Neuronal stem cell (in vitro differentiated cells): Measurements from ENCODE around the gene TBC1D22A.
A peak's percentile ranks its signal among the peaks of the same experiment; 100 is the strongest.

Experiments used
- DNase-seq: peaks from one replicate; pipeline ENCODE4 v3.0.0-alpha.2; 2013; ENCODE audit warnings: low spot score
- H2AFZ ChIP-seq: one replicate; pipeline ENCODE4 v1.6.1; 2013; ENCODE audit warnings: mild to moderate bottlenecking, low read length, inconsistent platforms
- H2AK5ac ChIP-seq: 2 replicates; pipeline ENCODE4 v1.6.1; 2013; ENCODE audit warnings: low read depth, mild to moderate bottlenecking, inconsistent platforms, low read length, moderate library complexity, mixed read lengths
- H2BK120ac ChIP-seq: 2 replicates; pipeline ENCODE4 v1.6.1; 2013; ENCODE audit warnings: low read depth, mild to moderate bottlenecking, inconsistent platforms, low read length, moderate library complexity, mixed read lengths
- H2BK12ac ChIP-seq: one replicate; pipeline ENCODE4 v1.6.1; 2013; ENCODE audit warnings: low read length, inconsistent platforms
- H2BK15ac ChIP-seq: 2 replicates; pipeline ENCODE4 v1.6.1; 2013; ENCODE audit warnings: mild to moderate bottlenecking, low read length, inconsistent platforms, mixed read lengths
- H2BK5ac ChIP-seq: one replicate; pipeline ENCODE4 v1.6.1; 2013; ENCODE audit warnings: inconsistent platforms, mild to moderate bottlenecking, low read length, moderate library complexity
- H3K14ac ChIP-seq: one replicate; pipeline ENCODE4 v1.6.1; 2013; ENCODE audit warnings: low read length, inconsistent platforms
- H3K18ac ChIP-seq: 2 replicates; pipeline ENCODE4 v1.6.1; 2013; ENCODE audit warnings: low read length, inconsistent platforms
- H3K23ac ChIP-seq: 2 replicates; pipeline ENCODE4 v1.6.1; 2013; ENCODE audit warnings: low read depth, mild to moderate bottlenecking, mixed read lengths, low read length, inconsistent platforms; ENCODE audit not compliant: poor library complexity
- H3K27ac ChIP-seq: replicated peaks from 3 replicates; pipeline ENCODE4 v1.5.1; 2013; ENCODE audit warnings: low read length, inconsistent platforms
- H3K27me3 ChIP-seq, 3 experiments: 2 replicates each; pipeline ENCODE4 v1.6.1; 2013; ENCODE audit warnings: low read length in 3 of 3, mild to moderate bottlenecking in 2 of 3, inconsistent platforms in 1 of 3, low read depth in 1 of 3, mixed read lengths in 1 of 3, moderate library complexity in 1 of 3; ENCODE audit not compliant: control insufficient read depth in 3 of 3, insufficient read depth in 3 of 3
- H3K36me3 ChIP-seq, 2 donors: replicated peaks in 1 of 2; 2 replicates each; pipeline ENCODE4 v1.6.1; 2013; ENCODE audit warnings: low read length in 2 of 2; ENCODE audit not compliant: control insufficient read depth in 2 of 2, insufficient read depth in 2 of 2
- H3K4ac ChIP-seq: 2 replicates; pipeline ENCODE4 v1.6.1; 2013; ENCODE audit warnings: inconsistent platforms, mild to moderate bottlenecking, low read length, moderate library complexity
- H3K4me1 ChIP-seq, 2 donors: 1 replicate in 1 of 2; 2 replicates in 1 of 2; pipeline ENCODE4 v1.6.1; 2013; ENCODE audit warnings: low read length in 2 of 2, low read depth in 1 of 2; ENCODE audit not compliant: control insufficient read depth in 2 of 2, insufficient read depth in 1 of 2
- H3K4me2 ChIP-seq: one replicate; pipeline ENCODE4 v1.6.1; 2013; ENCODE audit warnings: mild to moderate bottlenecking, low read length, inconsistent platforms; ENCODE audit not compliant: insufficient read depth, poor library complexity, severe bottlenecking
- H3K4me3 ChIP-seq, 2 donors: 2 replicates each; pipeline ENCODE4 v1.5.1; 2013; ENCODE audit warnings: low read length in 2 of 2, mild to moderate bottlenecking in 2 of 2, inconsistent platforms in 1 of 2, moderate library complexity in 1 of 2
- H3K79me1 ChIP-seq: one replicate; pipeline ENCODE4 v1.6.1; 2013; ENCODE audit warnings: low read depth, mild to moderate bottlenecking, inconsistent platforms, low read length, moderate library complexity
- H3K9ac ChIP-seq: one replicate; pipeline ENCODE4 v1.6.1; 2013; ENCODE audit warnings: mild to moderate bottlenecking, low read depth, low read length, inconsistent platforms; ENCODE audit not compliant: poor library complexity
- H3K9me3 ChIP-seq, 2 donors: replicated peaks in 1 of 2; 2 replicates each; pipeline versions ENCODE3 to v1.6.1; 2013; ENCODE audit warnings: low read length in 2 of 2, mild to moderate bottlenecking in 2 of 2, inconsistent platforms in 1 of 2, low read depth in 1 of 2, mixed read lengths in 1 of 2, moderate library complexity in 1 of 2; ENCODE audit not compliant: control insufficient read depth in 2 of 2, insufficient read depth in 1 of 2
- H4K8ac ChIP-seq: one replicate; pipeline ENCODE4 v1.6.1; 2013; ENCODE audit warnings: low read depth, mild to moderate bottlenecking, inconsistent platforms, low read length, moderate library complexity
- H4K91ac ChIP-seq: one replicate; pipeline ENCODE4 v1.6.1; 2013; ENCODE audit warnings: low read length, low read depth, mild to moderate bottlenecking, inconsistent platforms; ENCODE audit not compliant: poor library complexity
- WGBS, 2 donors: extraction: QIAGEN DNeasy Blood & Tissue Kit; methylation state at CpG; one replicate each; pipeline ENCODE4 v1.1.7; 2013; ENCODE audit warnings: missing lambda C conversion rate in 2 of 2, mixed read lengths in 1 of 2; ENCODE audit not compliant: insufficient read length in 2 of 2, insufficient replicate concordance in 1 of 2; ENCODE audit errors: extremely low coverage in 2 of 2; 5-methylcytosine and 5-hydroxymethylcytosine counted together

TBC1D22A gene

GRCh38 chr22:46754826-46755225 lies 7.6 kb upstream of the TBC1D22A start:
- Histone ChIP-seq H4K8ac (no peak overlapping the region), H2AK5ac (no peak overlapping the region), H3K4me1 (peaks cover 4 to 7% of the 10 kb centered on the region in 2 donors), H3K9ac (no peak overlapping the region), H3K4ac (no peak overlapping the region), H3K23ac (peak overlapping the region; percentile 80), H2BK5ac (no peak overlapping the region), H2BK15ac (no peak overlapping the region), H4K91ac (no peak overlapping the region), H3K79me1 (no peaks in the 10 kb centered on the region), H3K27ac (no peak overlapping the region), H3K14ac (no peak overlapping the region), H3K4me2 (no peak overlapping the region), H3K36me3 (peaks cover 2 to 3% of the 10 kb centered on the region in 2 donors), H2BK120ac (no peak overlapping the region), H3K9me3 (peaks cover 7 to 11% of the 10 kb centered on the region in 2 donors), H3K27me3 (peaks cover 0 to 7% (median 0%) of the 10 kb centered on the region in 3 experiments), H2BK12ac (no peak overlapping the region), H3K4me3 (no peak overlapping the region), H2AFZ (peak overlapping the region; percentile 77), H3K18ac (no peak overlapping the region)
- WGBS, 2 donors: no CpG with 5 or more reads among the region's 6 CpGs
- DNase-seq: no peak

GRCh38 chr22:46755525-46755924 lies 6.9 kb upstream of the TBC1D22A start:
- Histone ChIP-seq H3K27me3 (no peaks in the 10 kb centered on the region), H3K9me3 (peaks cover 7 to 11% of the 10 kb centered on the region in 2 donors), H3K4me1 (peaks cover 4 to 7% of the 10 kb centered on the region in 2 donors), H4K8ac (no peak overlapping the region), H3K23ac (no peak overlapping the region), H4K91ac (no peak overlapping the region), H2AK5ac (no peak overlapping the region), H3K36me3 (peaks cover 6 to 9% of the 10 kb centered on the region in 2 donors), H3K9ac (no peak overlapping the region), H2BK120ac (no peak overlapping the region), H3K18ac (no peak overlapping the region), H2AFZ (no peak overlapping the region), H3K27ac (no peak overlapping the region), H3K4ac (no peak overlapping the region), H3K79me1 (no peaks in the 10 kb centered on the region), H2BK12ac (no peak overlapping the region), H3K4me3 (peak overlapping the region in 1 of 2 donors; percentile 33), H2BK5ac (no peak overlapping the region), H3K14ac (no peak overlapping the region), H2BK15ac (no peak overlapping the region), H3K4me2 (no peak overlapping the region)
- no peak for DNase-seq
- WGBS, 2 donors: no CpG with 5 or more reads among the region's 2 CpGs

- Histone ChIP-seq H3K27me3 (no peaks in the 10 kb centered on the region), H3K9ac (no peak overlapping the region), H2BK12ac (no peak overlapping the region), H3K14ac (no peak overlapping the region), H3K18ac (no peak overlapping the region), H3K36me3 (peaks cover 6 to 12% of the 10 kb centered on the region in 2 donors), H2BK5ac (no peak overlapping the region), H3K4me2 (no peak overlapping the region), H2BK120ac (no peak overlapping the region), H4K8ac (no peak overlapping the region), H3K4me3 (no peak overlapping the region), H2AFZ (no peak overlapping the region), H3K4me1 (peaks cover 3 to 7% of the 10 kb centered on the region in 2 donors), H4K91ac (no peak overlapping the region), H3K4ac (no peak overlapping the region), H2AK5ac (no peak overlapping the region), H3K27ac (no peak overlapping the region), H3K23ac (no peak overlapping the region), H3K9me3 (peaks cover 7 to 11% of the 10 kb centered on the region in 2 donors), H2BK15ac (no peak overlapping the region), H3K79me1 (no peaks in the 10 kb centered on the region)
- no peak for DNase-seq
- no CpG with 5 or more reads among the region's 1 CpG for WGBS, 2 donors
Observed at GRCh38 chr22:46756097-46756496, 6.4 kb upstream of the TBC1D22A start.

GRCh38 chr22:46757104-46757503 lies 5.3 kb upstream of the TBC1D22A start:
- Histone ChIP-seq H3K4me3 (no peak overlapping the region), H3K18ac (no peak overlapping the region), H2AFZ (no peak overlapping the region), H3K9ac (no peak overlapping the region), H4K8ac (no peak overlapping the region), H2AK5ac (no peak overlapping the region), H3K4me2 (no peak overlapping the region), H3K27me3 (no peaks in the 10 kb centered on the region), H2BK120ac (no peak overlapping the region), H3K23ac (no peak overlapping the region), H3K9me3 (peaks cover 7 to 11% of the 10 kb centered on the region in 2 donors), H3K36me3 (peaks cover 6 to 12% of the 10 kb centered on the region in 2 donors), H2BK12ac (no peak overlapping the region), H3K27ac (no peak overlapping the region), H4K91ac (no peak overlapping the region), H2BK5ac (no peak overlapping the region), H3K79me1 (no peaks in the 10 kb centered on the region), H3K4me1 (peaks cover 2 to 9% of the 10 kb centered on the region in 2 donors), H2BK15ac (no peak overlapping the region), H3K4ac (no peak overlapping the region), H3K14ac (no peak overlapping the region)
- WGBS, 2 donors: no CpG with 5 or more reads among the region's 2 CpGs
- DNase-seq: no peak
